Measurements from ENCODE around the gene BBS9.
"Not testable (repeated sequence)": the region's sequence is repeated elsewhere in the genome, so short reads cannot be mapped to it uniquely, and the experiment has no call there.

BBS9 gene

GRCh38 chr7:33276325-33276724 is 147.0 kb downstream of the BBS9 start:
- no peak for DNase-seq (ENCODE audit: low spot score)

- no peak for DNase-seq (ENCODE audit: low spot score)
Observed at GRCh38 chr7:33276729-33277128, 147.4 kb downstream of the BBS9 start.

- DNase-seq (ENCODE audit: low spot score): no peak
Observed at GRCh38 chr7:33278095-33278494, 148.7 kb downstream of the BBS9 start.

- DNase-seq (ENCODE audit: low spot score): no peak
Observed at GRCh38 chr7:33286501-33286900, 157.1 kb downstream of the BBS9 start.

GRCh38 chr7:33287738-33288137 is 158.4 kb downstream of the BBS9 start:
- no peak for DNase-seq (ENCODE audit: low spot score)

- DNase-seq (ENCODE audit: low spot score): no peak
Observed at GRCh38 chr7:33298848-33299247, 169.5 kb downstream of the BBS9 start.

GRCh38 chr7:33299425-33299824 is 170.1 kb downstream of the BBS9 start:
- no peak for DNase-seq (ENCODE audit: low spot score)

GRCh38 chr7:33300131-33300530 is 170.8 kb downstream of the BBS9 start:
- no peak for DNase-seq (ENCODE audit: low spot score)

GRCh38 chr7:33300742-33301141 is 171.4 kb downstream of the BBS9 start:
- DNase-seq (ENCODE audit: low spot score): no peak

GRCh38 chr7:33303978-33304557 is 174.7 kb downstream of the BBS9 start:
- DNase-seq (ENCODE audit: low spot score): not testable (repeated sequence)

GRCh38 chr7:33307205-33307604 is 177.8 kb downstream of the BBS9 start:
- no peak for DNase-seq (ENCODE audit: low spot score)

- no peak for DNase-seq (ENCODE audit: low spot score)
Observed at GRCh38 chr7:33310546-33310945, 181.2 kb downstream of the BBS9 start.

GRCh38 chr7:33325754-33326484 is 196.6 kb downstream of the BBS9 start:
- DNase-seq (ENCODE audit: low spot score): no peak

GRCh38 chr7:33326485-33326848 is 197.1 kb downstream of the BBS9 start:
- no peak for DNase-seq (ENCODE audit: low spot score)

GRCh38 chr7:33327427-33327826 is 198.1 kb downstream of the BBS9 start:
- DNase-seq (ENCODE audit: low spot score): no peak

GRCh38 chr7:33334349-33334748 is 205.0 kb downstream of the BBS9 start:
- DNase-seq (ENCODE audit: low spot score): no peak

GRCh38 chr7:33336820-33337219 is 207.5 kb downstream of the BBS9 start:
- no peak for DNase-seq (ENCODE audit: low spot score)

- no peak for DNase-seq (ENCODE audit: low spot score)
Observed at GRCh38 chr7:33339074-33339790, 209.9 kb downstream of the BBS9 start.

- no peak for DNase-seq (ENCODE audit: low spot score)
Observed at GRCh38 chr7:33346055-33346454, 216.7 kb downstream of the BBS9 start.

- DNase-seq (ENCODE audit: low spot score): no peak
Observed at GRCh38 chr7:33350577-33350976, 221.2 kb downstream of the BBS9 start.

- DNase-seq (ENCODE audit: low spot score): no peak
Observed at GRCh38 chr7:33351709-33352108, 222.3 kb downstream of the BBS9 start.

GRCh38 chr7:33354201-33354600 is 224.8 kb downstream of the BBS9 start:
- no peak for DNase-seq (ENCODE audit: low spot score)

GRCh38 chr7:33355386-33355785 is 226.0 kb downstream of the BBS9 start:
- no peak for DNase-seq (ENCODE audit: low spot score)
